ENCODE results near the gene DPF3. TPM values are rescaled to one million over a fixed set of nuclear protein-coding genes. Genes with fewer than 3 reads are reported as not detected.
"Not testable (repeated sequence)": the region's sequence is repeated elsewhere in the genome, so short reads cannot be mapped to it uniquely, and the experiment has no call there.

DPF3 gene
- total RNA-seq, 3 donors from 2014 or later = 0.32 to 2.8 (median 1.3) TPM

DNA sequence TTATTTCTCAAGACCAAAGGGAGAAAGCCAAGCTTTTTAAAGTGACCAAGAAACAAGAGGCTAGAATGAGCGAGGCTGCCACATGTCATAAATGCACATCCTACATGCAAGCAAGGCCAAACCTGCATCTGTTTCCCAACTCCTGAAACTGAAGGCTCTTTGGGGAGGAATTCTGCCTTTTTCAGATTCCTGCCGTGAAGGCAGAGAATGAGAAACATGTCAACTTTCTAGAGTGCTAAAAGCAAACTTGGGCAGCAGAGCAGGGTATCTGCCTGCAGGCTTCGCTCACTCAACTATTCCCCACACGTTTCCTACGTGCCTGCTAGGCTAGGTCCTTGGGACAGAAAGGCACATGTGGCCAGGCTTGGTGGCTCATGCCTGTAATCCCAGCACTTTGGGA is 15.2 kb downstream of the DPF3 start:
- no peak for DNase-seq (ENCODE audit: low spot score in 2 of 2)
- no peaks in the 10 kb centered on the region for H3K9me3 ChIP-seq
- no peaks in the 10 kb centered on the region for H3K27me3 ChIP-seq
- intact Hi-C loops (cut with DNase I; ENCODE audit: low total_unique reads) = no loop called here
- H3K27ac ChIP-seq = no peak overlapping the region
- no peaks in the 10 kb centered on the region for H3K36me3 ChIP-seq
- no peaks in the 10 kb centered on the region for H3K4me1 ChIP-seq
- H3K4me3 ChIP-seq = no peak overlapping the region
- TF ChIP-seq POLR2A (IDR thresholded peaks at IDR 0.05) = no peak
- TF ChIP-seq POLR2AphosphoS5 (IDR thresholded peaks at IDR 0.05) = no peak
- TF ChIP-seq, protein P1, sequence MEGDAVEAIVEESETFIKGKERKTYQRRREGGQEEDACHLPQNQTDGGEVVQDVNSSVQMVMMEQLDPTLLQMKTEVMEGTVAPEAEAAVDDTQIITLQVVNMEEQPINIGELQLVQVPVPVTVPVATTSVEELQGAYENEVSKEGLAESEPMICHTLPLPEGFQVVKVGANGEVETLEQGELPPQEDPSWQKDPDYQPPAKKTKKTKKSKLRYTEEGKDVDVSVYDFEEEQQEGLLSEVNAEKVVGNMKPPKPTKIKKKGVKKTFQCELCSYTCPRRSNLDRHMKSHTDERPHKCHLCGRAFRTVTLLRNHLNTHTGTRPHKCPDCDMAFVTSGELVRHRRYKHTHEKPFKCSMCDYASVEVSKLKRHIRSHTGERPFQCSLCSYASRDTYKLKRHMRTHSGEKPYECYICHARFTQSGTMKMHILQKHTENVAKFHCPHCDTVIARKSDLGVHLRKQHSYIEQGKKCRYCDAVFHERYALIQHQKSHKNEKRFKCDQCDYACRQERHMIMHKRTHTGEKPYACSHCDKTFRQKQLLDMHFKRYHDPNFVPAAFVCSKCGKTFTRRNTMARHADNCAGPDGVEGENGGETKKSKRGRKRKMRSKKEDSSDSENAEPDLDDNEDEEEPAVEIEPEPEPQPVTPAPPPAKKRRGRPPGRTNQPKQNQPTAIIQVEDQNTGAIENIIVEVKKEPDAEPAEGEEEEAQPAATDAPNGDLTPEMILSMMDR (IDR thresholded peaks at IDR 0.05) = no peak

DNA sequence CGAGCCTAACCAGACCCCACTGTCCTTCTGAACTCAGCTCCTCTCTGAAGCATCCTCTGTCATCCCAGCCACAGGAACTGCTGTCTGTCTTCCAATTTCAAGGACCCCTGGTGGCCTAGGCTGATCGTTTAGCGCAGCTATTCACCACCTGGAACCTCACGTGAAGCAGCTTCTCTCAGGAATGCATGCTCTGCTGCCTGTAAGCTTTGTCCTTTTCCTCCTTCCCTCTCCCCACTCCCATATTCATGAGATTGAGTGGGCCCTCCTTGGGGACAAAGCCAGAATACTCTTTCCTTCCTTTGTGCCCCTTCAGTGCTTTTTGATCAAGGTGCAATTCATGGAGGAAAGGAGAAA is 17.2 kb downstream of the DPF3 start:
- no peak for DNase-seq (ENCODE audit: low spot score in 2 of 2)
- H3K27me3 ChIP-seq = no peaks in the 10 kb centered on the region
- TF ChIP-seq POLR2A (IDR thresholded peaks at IDR 0.05) = no peak
- TF ChIP-seq, protein P1 (IDR thresholded peaks at IDR 0.05) = no peak
- TF ChIP-seq POLR2AphosphoS5 (IDR thresholded peaks at IDR 0.05) = no peak
- peaks cover 0 to 5% of the 10 kb centered on the region in 2 donors for H3K9me3 ChIP-seq
- H3K36me3 ChIP-seq = no peaks in the 10 kb centered on the region
- H3K4me3 ChIP-seq = no peak overlapping the region
- H3K27ac ChIP-seq = no peak overlapping the region
- H3K4me1 ChIP-seq = no peaks in the 10 kb centered on the region
- intact Hi-C loops (cut with DNase I; ENCODE audit: low total_unique reads) = no loop called here

DNA sequence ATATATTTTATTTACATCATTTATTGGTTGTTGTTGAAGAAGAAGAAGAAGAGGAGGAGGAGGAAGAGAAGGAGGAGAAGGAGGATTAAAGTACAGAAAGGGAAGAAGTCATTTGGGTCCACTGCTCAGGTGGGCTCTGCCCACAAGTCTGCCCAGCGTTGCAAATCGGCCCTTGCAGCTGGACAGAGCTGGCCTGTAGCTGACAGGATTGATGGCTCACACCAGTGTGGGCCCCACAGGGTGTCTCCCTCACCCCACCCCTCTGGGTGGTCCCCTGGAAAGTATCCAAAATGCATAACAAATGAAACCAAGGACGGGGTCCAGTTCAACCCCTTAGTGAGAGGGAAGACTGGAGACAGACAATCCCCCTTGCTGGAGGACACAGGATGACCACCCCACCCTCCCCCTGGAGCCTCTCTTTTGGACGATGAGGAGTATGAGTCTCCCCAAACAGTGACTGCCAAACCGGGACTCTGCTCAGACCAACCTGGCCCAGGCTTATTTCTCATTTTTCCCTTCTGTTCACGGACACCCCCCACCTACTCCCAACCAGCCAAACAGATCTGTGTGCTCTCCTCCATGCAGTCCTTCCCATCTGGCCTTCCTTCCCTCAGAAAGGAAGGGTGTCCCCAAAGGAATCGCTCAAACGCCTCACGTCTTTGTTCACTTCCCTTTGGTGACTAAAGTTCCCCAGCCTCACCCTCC is 17.7 kb downstream of the DPF3 start:
- Histone ChIP-seq H3K4me3 (no peak overlapping the region), H3K27me3 (no peaks in the 10 kb centered on the region), H3K36me3 (no peaks in the 10 kb centered on the region), H3K27ac (no peak overlapping the region), H3K9me3 (peaks cover 0 to 5% of the 10 kb centered on the region in 2 donors), H3K4me1 (no peaks in the 10 kb centered on the region)
- TF ChIP-seq POLR2A (IDR thresholded peaks at IDR 0.05) (no peak), POLR2AphosphoS5 (IDR thresholded peaks at IDR 0.05) (no peak)
- TF ChIP-seq, protein P1 (IDR thresholded peaks at IDR 0.05) = no peak
- intact Hi-C loops (cut with DNase I; ENCODE audit: low total_unique reads) = no loop called here
- DNase-seq (ENCODE audit: low spot score in 2 of 2) = no peak

DNA sequence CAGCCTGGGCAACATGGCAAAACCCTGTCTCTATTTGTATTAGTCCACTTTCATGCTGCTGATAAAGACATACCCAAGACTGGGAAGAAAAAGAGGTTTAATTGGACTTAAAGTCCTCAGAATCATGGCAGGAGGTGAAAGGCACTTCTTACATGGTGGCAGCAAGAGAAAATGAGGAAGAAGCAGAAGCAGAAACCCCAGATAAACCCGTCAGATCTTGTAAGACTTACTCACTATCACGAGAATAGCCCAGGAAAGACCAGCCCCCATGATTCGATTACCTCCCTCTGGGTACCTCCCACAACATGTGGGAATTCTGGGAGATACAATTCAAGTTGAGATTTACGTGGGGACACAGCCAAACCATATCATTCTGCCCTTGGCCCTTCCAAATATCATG is 23.0 kb downstream of the DPF3 start:
- not testable (repeated sequence) for H3K9me3 ChIP-seq, H3K27me3 ChIP-seq

DNA sequence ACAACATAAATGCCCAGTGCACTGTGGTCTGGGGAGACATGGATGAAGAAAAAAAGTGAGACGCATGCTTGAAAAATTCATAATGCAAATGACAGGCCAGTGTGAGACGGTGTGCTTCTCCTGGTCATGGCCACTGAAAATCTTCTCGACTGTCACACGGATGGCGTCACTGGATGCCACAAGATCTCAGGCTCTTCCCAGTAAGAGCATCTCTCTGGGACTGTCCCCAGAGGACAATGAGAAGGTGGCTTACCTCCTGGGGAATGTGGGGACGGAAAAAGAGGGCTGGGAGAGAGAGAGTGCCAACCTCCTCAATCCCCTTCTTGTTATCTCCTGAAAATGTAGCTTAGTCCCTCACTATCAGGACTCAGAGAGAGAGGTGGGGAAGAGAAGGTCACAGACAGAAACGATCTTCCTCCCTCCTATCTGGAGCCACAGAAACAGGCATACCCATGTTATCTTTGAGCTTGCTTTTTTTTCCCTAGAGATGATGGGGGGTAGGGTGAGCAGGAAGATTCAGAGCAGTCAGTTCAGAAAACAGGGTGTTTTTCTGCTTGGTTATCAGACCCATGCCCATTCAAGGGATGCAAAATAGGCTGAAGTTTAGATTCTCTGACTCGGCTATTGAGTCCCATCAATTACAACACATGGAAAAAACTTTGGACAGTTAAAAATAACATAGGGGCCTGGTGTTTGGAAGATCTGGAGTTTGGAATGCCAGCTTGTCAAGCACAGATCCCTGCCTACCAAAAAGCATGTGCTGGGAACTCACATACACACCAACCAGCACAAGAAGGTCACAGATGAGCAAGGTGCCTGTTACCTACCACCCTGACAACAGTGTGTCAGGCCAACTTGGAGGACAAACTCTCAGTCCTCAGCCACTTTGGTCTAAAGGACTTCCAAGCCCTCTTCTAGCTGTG is 24.2 kb downstream of the DPF3 start:
- DNase-seq (ENCODE audit: low spot score in 2 of 2) = no peak
- intact Hi-C loops (cut with DNase I; ENCODE audit: low total_unique reads) = no loop called here
- Histone ChIP-seq H3K4me1 (no peaks in the 10 kb centered on the region), H3K36me3 (no peaks in the 10 kb centered on the region), H3K27ac (no peak overlapping the region), H3K27me3 (no peaks in the 10 kb centered on the region), H3K4me3 (no peak overlapping the region), H3K9me3 (peaks cover 0 to 5% of the 10 kb centered on the region in 2 donors)
- TF ChIP-seq POLR2AphosphoS5 (IDR thresholded peaks at IDR 0.05) (no peak), POLR2A (IDR thresholded peaks at IDR 0.05) (no peak)
- TF ChIP-seq, protein P1 (IDR thresholded peaks at IDR 0.05) = no peak

More for the DNA sequence above, 23.0 kb downstream of the DPF3 start:
- H3K36me3 ChIP-seq; intact Hi-C loops (cut with DNase I; ENCODE audit: low total_unique reads); H3K4me3 ChIP-seq; DNase-seq (ENCODE audit: low spot score in 2 of 2); H3K27ac ChIP-seq; H3K4me1 ChIP-seq: not testable (repeated sequence)
